Measurements from ENCODE around the gene LDLRAD3.

The LDLRAD3 gene

GRCh38 chr11:36258730-36259360, 315.0 kb downstream of the LDLRAD3 start:
- in situ Hi-C loops (cut with MboI; ENCODE audit: low sequenced_read_pairs), result loop anchor here (25.0 kb wide), 1 partner anchor 222 kb away; no protein-coding TSS in a partner anchor

- in situ Hi-C loops (cut with MboI; ENCODE audit: low sequenced_read_pairs), result loop anchor here (10.0 to 25.0 kb wide), 2 partner anchors 224 to 646 kb away; partner anchors contain the start of gene FJX1
Observed at GRCh38 chr11:36261094-36261493, 317.2 kb downstream of the LDLRAD3 start.

- in situ Hi-C loops (cut with MboI; ENCODE audit: low sequenced_read_pairs), result loop anchor here (10.0 to 25.0 kb wide), 2 partner anchors 227 to 649 kb away; partner anchors contain the start of gene FJX1
Observed at GRCh38 chr11:36264011-36264972, 320.4 kb downstream of the LDLRAD3 start.

GRCh38 chr11:36264973-36265344, 321.1 kb downstream of the LDLRAD3 start:
- in situ Hi-C loops (cut with MboI; ENCODE audit: low sequenced_read_pairs), result loop anchor here (10.0 to 25.0 kb wide), 2 partner anchors 228 to 650 kb away; partner anchors contain the start of gene FJX1

- in situ Hi-C loops (cut with MboI; ENCODE audit: low sequenced_read_pairs), result loop anchor here (10.0 to 25.0 kb wide), 2 partner anchors 229 to 651 kb away; partner anchors contain the start of gene FJX1
Observed at GRCh38 chr11:36265793-36266628, 322.1 kb downstream of the LDLRAD3 start.

GRCh38 chr11:36266767-36267166, 322.9 kb downstream of the LDLRAD3 start:
- in situ Hi-C loops (cut with MboI; ENCODE audit: low sequenced_read_pairs), result loop anchor here (10.0 to 25.0 kb wide), 2 partner anchors 229 to 652 kb away; partner anchors contain the start of gene FJX1

- in situ Hi-C loops (cut with MboI; ENCODE audit: low sequenced_read_pairs), result loop anchor here (10.0 to 25.0 kb wide), 2 partner anchors 231 to 654 kb away; partner anchors contain the start of gene FJX1
Observed at GRCh38 chr11:36268337-36268985, 324.6 kb downstream of the LDLRAD3 start.

GRCh38 chr11:36270701-36271100, 326.8 kb downstream of the LDLRAD3 start:
- in situ Hi-C loops (cut with MboI; ENCODE audit: low sequenced_read_pairs), result loop anchor here (25.0 kb wide), 1 partner anchor 233 kb away; no protein-coding TSS in a partner anchor

- in situ Hi-C loops (cut with MboI; ENCODE audit: low sequenced_read_pairs), result loop anchor here (25.0 kb wide), 1 partner anchor 235 kb away; no protein-coding TSS in a partner anchor
Observed at GRCh38 chr11:36271794-36272407, 328.0 kb downstream of the LDLRAD3 start.

- in situ Hi-C loops (cut with MboI; ENCODE audit: low sequenced_read_pairs), result loop anchor here (25.0 kb wide), 1 partner anchor 236 kb away; no protein-coding TSS in a partner anchor
Observed at GRCh38 chr11:36273110-36273509, 329.2 kb downstream of the LDLRAD3 start.

- in situ Hi-C loops (cut with MboI; ENCODE audit: low sequenced_read_pairs), result loop anchor here (25.0 kb wide), 1 partner anchor 237 kb away; no protein-coding TSS in a partner anchor
Observed at GRCh38 chr11:36274414-36274813, 330.6 kb downstream of the LDLRAD3 start.

GRCh38 chr11:36278531-36279282, 334.8 kb downstream of the LDLRAD3 start:
- in situ Hi-C loops (cut with MboI; ENCODE audit: low sequenced_read_pairs), result no loop called here

- in situ Hi-C loops (cut with MboI; ENCODE audit: low sequenced_read_pairs), result no loop called here
Observed at GRCh38 chr11:36280531-36280930, 336.7 kb downstream of the LDLRAD3 start.

Measured in HL-60/S4 treated with phorbol 12-myristate 13-acetate at 8.2 ng/mL for 4 days and 3 days (cell line).